HG03378 (cell line): Measurements from ENCODE around the gene ANKS1A.
"Not testable (repeated sequence)": the region's sequence is repeated elsewhere in the genome, so short reads cannot be mapped to it uniquely, and the experiment has no call there.

ENCODE experiments used
- ATAC-seq: cut with Tn5 transposase; IDR thresholded peaks from one replicate; pipeline ENCODE4 v1.9.1; 2021; ENCODE audit warnings: mild to moderate bottlenecking, moderate library complexity; ENCODE audit not compliant: unreplicated experiment

Gene ANKS1A

DNA sequence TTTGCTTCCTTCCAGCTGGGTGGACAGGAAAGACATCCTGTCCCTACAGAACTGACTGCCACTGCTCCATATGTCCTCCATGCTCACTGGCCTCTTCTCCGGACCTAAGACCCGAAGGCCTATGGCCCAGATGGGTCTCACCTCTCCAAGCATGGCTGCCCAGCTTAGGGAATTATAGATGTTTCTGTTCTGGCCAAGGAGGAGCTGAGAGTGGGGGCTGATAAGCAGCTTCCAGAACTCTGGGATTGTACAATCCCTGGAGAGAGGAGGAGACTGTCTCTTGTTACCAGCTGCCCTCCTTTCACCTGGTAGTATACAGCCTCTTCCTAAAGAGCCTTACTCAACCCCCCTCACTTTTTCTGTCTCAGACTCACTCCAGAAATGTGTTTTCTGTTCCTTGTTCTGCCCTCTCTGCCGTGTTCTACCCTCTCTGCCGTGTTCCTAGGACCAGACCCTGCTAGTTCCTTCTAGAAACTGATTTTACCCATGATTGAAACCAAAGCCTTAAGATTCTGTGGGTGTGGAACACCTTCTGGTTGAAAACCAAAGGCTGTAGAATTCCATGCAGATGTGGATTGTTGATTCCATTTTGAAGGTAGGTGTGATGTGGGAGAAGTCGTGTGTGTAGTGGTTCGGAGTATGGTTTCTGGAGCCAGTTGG, 28.7 kb downstream of the ANKS1A start:
- no peak for ATAC-seq

DNA sequence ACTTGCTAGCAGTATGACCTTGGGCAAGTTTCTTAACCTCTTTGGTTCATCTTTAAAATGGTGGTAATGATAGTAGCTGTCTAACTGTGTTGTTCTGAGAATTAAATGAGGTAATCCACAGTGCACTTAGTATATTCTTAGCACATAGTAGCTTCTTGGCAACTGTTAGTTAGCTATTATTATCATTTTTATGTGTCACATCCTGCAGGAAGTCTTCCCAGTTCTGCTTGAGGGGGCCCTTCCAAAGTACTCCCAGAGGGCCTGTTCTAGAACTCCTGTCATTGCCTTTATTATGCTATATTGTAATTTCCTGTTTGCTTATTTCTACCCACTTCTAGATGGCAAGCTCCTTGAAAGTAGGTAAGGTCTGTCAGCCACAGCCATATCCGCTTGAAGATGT, 30.6 kb downstream of the ANKS1A start:
- ATAC-seq: no peak

DNA sequence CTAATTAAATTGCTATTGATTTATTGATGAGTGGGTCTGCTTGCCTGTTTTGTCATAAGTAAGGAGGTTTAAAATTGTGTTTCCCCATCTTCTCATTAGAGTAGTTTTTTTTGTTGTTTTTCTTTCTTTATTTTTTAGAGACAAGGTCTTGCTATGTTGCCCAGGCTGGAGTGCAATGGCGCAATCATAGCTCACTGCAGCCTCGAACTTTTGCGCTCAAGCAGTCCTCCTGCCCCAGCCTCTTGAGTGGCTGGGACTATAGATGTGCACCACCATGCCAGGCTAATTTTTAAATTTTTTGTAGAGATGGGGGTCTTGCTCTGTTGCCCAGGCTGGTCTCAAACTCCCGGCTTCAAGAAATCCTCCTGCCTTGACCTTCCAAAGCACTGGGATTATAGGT, 31.0 kb downstream of the ANKS1A start:
- ATAC-seq: no peak

DNA sequence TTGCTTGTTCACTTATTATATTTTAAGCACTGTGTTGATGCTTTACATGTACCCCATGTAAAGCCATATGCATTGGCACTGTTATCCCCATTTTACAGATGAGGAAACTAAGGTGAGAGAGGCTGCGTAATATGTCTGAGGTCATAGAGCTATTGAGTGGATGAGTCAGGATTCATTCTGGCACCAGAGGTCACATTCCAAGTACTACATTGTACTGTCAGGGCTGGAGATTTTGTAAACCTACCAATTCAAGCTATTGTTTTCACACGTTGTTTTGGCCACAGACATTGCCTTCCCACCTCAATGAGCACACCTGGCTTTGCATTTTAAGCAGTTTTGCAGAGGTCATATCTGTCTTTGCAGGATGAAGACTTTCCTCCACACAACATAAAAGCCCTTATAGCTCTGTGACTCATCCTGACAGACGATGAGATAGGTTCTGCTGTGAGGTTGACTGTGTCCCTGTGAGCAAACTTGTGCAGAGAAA, 33.2 kb downstream of the ANKS1A start:
- no peak for ATAC-seq

DNA sequence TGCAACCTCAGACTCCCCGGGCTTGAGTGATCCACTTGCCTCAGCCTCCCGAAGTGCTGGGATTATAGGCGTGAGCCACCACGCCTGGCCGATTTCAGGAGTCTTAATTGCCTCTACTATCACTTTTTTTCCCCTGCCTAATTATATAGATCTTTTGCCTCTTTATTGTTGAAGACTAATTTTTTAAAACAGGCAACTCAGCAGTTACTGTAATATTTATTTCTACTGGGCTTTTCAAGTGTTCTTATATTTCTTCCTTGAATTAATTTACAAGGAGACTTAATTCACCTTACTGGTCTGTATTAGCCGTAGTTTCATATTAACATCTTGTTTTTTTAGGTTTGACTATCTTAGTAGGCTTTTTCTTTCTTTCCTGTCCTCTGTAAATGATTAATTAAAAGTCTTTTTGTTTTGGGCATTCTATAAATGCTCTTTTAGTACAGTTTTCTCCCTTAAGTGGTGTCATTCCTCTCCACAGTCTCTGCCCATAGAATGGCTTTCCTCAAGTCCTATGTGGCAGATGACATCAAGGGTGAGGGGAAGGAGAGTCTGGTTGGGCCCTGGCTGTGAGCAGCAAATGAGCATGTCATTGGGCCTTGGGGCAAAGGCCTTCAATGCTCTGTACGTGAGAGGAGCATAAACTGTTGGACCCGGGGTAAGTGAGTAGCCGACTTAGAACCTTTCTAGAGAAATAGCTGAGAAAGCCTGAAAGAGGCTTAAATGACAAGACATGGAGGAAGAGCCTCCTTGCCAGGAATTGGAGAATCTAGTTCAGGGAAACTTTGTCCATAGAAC, 36.0 kb downstream of the ANKS1A start:
- ATAC-seq: no peak

DNA sequence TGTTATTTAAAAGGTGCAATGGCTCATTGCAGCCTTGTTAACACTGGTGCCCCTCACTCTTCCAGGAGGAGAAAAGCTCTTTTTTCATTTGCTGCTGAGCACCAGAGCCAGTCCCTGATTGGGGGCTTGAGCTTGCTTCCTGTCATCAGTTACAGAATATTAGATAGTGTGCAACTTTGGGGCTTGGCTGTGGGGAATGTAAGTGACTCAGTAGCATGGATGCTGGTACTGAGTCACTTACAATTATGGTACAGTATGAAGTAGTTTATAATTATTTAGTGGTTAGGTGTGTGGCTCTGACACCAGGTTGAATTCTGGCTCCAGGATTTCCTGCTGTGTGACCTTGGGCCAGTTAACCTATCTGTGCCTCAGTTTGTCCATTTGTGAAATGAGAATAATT, 37.6 kb downstream of the ANKS1A start:
- ATAC-seq: no peak

DNA sequence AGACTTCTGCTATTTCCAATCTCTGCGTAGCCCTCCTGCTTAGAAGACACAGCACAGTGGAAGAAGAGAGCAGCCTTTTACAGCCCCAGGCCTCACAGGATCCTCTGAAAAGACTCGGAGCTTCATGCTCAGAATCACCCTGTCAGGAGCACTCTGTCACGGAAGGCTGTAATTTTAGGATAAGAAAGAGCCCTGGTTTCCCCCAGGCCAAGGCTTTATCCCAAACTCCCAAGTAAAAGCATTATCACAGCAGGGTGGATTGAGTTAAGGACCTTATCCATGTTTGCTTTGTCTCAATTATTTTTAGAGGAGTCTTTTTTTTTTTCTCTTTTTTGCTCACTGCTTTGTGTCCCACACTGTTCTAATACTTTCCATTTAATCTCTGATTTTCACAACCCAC, 39.2 kb downstream of the ANKS1A start:
- ATAC-seq: no peak

DNA sequence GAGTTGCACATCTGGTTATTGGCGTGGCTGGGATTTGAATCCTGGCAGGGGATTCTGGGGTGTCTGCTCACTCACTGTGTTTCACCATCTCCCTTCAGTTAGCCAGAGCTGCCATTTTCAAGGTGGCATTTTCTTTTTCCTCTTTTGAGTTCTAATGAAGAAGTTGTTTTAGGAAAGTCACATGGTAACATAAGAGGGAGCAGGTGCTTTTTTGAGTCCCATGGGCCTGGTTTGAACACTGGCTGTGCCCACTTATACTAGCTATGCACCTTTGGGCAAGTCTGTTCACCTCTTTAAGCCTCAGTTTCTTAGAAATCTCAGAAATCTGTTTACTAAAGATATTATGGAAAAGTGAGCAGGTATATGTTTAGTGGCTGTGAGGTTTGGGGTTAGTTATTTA, 39.6 kb downstream of the ANKS1A start:
- no peak for ATAC-seq

DNA sequence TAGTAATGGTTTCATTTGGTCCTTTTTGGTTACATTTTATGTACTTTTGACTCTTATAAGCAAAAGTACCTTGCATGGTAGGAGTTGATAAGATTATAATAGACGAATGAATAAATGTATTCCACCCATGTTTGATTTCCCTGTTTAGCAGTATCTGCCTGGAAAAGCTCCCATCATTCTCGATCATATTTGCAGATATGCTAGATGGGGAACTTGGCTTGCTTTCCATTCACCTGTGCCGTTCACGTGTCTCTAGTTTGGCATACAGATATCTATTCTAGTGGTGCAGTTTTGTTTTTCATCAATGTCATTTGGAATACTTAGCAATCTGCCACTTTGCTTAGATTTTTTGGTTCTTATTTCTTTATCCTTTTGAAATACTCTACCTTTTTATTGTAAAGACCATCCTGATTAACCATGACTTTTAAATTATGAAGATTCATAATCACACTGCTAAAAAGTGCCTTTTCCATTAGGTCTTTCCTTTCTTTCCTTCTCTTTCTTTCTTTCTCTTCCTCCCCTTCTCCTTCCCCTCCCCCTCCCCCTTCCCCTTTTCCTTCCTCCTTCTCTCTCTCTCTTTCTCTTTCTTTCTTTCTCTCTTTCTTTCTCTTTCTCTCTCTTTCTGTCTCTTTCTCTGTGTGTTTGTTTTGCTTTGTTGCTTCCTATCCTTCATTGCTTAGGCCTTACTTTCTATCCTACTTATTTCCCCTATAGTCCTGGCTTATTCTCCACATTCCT, 40.4 kb downstream of the ANKS1A start:
- no peak for ATAC-seq

DNA sequence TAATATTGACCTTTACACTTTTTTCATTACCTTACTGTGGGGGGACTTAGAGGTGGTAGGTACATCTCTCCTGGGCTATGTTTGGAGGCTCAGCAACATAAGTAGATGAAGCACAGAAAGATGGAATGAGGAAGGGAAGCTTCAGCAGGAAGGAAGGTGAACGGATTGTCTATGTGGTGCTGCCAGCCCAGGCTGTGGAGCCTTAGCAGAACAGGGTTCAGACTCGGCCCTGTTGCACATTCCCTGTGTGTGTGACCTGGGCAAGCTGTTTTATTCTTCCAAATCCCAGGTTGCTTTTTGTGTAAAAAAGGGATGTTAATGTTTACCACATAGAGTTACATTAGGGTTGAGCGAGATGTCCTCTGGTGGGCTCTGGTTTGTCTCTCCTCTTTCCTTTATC, 41.2 kb downstream of the ANKS1A start:
- ATAC-seq: no peak

DNA sequence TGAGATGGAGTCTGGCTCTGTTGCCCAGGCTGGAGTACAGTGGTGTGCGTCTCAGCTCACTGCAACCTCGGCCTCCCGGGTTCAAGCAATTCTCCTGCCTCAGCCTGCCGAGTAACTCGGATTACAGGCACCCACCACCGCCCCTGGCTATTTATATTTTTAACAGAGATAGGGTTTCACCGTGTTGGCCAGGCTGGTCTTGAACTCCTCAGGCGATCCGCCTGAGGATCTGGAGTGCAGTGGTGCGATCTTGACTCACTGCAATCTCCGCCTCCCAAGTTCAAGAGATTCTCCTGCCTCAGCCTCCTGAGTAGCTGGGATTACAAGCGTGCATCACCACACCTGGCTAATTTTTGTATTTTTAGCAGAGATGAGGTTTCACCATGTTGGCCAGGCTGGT, 43.1 kb downstream of the ANKS1A start:
- ATAC-seq: not testable (repeated sequence)

DNA sequence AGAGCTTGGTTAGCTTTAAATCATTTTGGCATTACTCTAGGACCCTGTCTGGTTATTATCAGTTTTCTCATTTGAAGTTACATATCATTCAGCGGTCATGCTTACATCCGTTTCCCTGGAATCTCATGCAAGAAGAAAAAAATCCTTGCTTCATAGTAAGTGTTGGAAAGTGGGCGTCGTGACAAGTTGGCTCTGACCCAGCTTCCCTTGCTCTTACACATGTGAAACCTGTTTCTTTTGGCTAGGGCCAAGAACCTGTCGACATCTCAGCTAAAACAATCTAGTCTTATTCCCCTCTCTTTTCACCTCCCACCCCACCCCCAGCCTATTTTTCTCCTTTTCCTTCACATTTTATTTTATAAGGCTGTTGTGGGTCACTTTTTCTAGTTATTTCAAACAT, 45.5 kb downstream of the ANKS1A start:
- no peak for ATAC-seq

DNA sequence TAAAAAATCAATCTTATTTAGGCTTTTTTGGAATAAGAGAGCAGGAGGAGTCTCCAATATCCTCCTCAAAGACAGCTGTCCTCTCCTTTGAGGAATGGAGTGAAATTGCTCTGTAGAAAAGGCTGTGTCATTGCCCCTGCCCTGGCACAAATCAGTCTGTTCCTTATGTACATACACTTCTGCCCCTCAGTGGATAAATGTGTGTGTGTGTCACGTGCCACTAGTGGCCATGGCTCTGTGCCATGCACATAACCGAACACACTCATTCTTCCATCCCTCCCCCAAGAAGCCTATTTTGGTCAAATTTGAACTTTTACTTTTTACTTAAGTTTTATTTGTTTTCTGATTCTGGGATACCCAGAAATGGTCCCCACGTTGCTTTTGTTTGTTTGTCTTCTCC, 49.2 kb downstream of the ANKS1A start:
- no peak for ATAC-seq

DNA sequence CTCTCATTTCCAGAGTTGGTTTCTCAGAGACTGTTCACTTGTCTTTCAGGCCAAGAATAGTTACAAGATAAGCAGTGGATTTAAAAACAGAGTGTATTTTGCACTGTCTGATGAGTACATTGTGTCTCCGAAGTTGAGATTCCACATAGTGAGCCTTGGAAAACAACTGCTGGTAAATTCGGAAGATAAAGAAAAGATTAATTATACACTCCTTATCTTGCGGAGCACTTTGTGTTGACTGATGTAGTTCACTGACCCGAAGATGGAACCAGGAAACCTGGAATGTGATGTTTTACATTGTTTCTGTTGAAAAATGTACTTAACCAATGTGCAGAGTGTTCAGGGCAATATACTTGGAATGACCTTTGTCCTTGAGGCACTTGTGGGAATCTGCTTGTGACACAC, 51.0 kb downstream of the ANKS1A start:
- ATAC-seq: no peak

DNA sequence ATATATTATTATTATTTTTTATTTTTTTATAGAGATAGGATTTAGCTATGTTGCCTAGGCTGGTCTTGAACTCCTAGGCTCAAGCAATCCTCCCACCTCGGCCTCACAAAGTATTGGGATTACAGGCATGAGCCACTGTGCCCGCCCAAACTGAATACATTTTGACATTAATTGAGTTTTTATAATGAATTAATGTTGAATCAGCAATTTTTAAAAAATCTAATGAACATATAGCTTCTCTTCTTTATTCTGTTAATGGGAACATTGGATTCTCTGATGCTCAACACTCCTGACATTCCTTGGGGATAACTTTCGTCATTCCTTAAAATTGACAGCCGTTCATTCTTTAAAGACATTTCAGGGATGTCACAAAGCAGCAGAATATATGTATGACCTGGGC, 52.4 kb downstream of the ANKS1A start:
- no peak for ATAC-seq

DNA sequence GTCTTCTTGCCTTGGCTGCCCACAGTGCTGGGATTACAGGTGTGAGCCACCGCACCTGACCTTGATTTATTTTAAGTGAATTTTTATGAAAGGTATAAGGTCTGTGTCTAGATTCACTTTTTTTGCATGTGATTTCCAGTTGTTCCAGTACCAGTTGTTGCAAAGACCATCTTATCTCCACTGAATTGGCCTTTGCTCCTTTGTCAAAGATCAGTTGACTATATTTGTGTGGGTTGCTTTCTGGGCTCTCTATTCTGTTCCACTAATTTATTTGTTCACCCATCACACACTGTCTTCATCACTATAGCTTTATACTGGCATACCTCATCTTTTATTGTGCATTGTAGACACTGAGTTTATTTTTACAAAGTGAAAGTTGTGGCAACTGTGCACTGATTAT, 56.3 kb downstream of the ANKS1A start:
- ATAC-seq: no peak

DNA sequence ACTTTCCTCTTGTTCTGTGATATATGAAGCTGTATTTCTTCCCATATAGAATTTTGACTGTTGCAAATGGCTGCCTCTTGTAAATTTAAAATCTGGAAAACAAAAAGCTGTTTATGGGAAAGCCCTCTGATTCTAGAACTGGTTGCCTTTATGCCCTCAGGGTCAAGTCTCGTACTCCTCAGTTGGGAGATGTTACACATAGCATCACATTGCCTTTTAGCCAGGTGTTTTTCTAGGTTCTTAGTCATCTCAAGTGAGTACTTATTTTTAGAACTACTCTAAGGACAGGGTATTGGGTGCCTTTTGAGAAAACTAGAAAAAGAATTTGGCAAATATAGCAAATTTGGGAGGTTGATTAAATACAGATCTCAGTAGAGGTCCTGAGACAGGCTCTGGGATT, 58.5 kb downstream of the ANKS1A start:
- ATAC-seq: no peak

DNA sequence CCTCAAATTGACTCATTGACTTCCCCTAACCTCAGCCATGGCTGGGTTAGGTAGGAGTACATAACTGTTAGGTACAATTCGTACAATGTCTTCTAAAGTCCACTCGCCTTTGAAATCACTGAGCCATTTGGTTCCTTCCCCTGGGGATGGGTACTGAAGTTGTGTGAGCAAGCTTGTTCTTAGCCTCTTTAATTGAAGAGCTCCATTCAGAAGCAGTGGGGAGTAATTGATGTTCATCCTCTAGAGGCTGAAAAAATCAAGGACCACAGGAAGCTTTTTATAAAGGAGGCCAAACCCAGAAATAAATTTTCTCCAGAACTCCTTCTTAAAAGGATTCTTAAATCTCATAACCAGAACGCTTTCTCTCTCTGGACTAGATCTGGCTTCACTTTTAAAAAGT, 60.6 kb downstream of the ANKS1A start:
- ATAC-seq: no peak

DNA sequence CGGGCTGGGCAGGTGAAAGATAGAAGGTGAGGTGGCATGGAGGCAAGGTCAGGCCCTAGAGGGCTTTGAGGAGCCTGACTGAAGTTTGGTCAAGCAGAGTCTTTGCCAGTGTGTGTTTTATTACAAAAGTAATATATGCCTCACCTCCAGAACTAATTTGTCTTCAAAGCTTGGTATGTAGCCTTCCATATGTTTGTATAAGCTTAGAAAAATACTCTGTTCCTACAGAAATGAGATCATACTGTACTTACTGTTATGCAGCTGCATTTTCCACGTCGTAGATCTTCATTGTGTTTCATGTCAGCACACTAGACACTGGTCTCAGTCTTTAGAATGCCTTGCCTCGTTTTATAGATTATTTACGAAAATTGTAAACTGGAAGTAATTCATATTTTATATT, 61.8 kb downstream of the ANKS1A start:
- no peak for ATAC-seq

DNA sequence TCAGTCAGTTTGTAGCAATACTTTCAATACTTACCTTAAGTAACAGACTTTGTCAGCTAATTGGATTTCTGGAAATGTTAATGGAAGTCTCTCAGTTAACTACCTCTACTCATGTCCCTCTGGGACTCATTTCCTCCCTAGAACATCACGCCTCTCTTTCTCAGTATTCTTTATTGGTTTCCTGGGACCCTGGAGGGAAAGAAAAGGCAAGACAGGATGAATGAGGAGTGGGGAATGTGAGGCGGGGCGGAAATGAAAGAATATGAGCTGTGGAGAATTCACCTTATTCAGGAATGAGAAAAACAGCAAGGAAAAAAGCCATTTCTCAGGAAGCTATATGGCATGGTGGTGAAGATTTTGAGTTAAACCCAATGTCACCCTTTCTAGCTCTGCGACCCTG, 62.7 kb downstream of the ANKS1A start:
- no peak for ATAC-seq

DNA sequence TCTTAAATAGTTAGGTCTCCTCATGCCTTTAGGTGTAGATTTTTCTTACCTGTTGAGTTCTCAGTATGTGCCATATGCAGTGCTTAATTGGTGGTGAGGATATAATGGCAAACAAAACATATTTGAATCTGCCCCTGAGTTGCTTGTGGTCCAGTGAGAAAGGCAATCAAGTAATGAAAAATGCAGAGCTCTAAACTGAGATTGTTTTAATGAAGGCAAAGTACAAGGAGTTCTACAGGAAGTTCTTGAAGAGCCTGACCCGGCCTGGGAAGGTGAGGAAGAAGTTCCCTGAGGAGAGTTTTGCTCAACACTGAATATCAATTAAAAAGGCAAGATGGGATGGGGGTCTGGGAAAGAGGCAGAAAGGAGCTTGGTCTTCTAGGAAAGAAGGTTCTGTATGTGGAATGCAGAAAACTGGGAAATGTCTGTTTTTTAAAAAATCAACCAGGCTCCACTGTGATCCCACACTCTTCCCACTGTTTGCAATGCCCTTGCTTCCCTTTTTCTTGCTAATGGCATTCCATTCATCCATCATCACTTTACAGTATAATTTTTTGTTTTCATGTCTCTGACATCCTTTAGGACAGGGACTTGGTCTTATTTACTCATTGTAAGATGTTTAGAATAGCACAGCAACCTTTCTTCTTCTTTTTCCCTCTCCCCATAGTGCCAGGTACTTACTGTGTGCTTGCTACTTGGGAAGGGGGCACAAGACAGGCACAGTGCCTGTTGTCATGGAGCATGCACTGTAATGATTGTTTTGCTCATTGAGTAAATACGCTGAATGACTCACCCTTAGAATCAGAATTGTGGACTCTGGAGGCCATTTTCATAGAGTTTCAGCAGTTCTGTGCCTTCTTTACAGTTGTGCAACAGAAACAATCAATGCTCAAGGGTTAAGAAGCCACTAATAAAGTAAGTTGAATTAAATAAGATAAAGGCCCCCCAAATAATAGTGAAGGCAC, 64.3 kb downstream of the ANKS1A start:
- ATAC-seq: no peak
